Stomach smooth muscle (tissue), 2 donors: ENCODE results near the gene ZMYND19.
"Not testable (repeated sequence)": the region's sequence is repeated elsewhere in the genome, so short reads cannot be mapped to it uniquely, and the experiment has no call there.

Source experiments
- H3K27ac ChIP-seq: one replicate; pipeline ENCODE4 v1.7.0; 2013; ENCODE audit warnings: mild to moderate bottlenecking, low read length, inconsistent platforms
- H3K27me3 ChIP-seq, 2 donors: one replicate each; pipeline ENCODE4 v1.7.0; 2013; ENCODE audit warnings: low read length in 2 of 2; ENCODE audit not compliant: insufficient read depth in 2 of 2, control insufficient read depth in 1 of 2
- H3K36me3 ChIP-seq, 2 donors: one replicate each; pipeline ENCODE4 v1.7.0; 2013; ENCODE audit warnings: low read length in 2 of 2; ENCODE audit not compliant: control insufficient read depth in 2 of 2, insufficient read depth in 2 of 2
- H3K4me1 ChIP-seq: one replicate; pipeline ENCODE4 v1.7.0; 2013; ENCODE audit warnings: low read length; ENCODE audit not compliant: control insufficient read depth, insufficient read depth
- H3K4me3 ChIP-seq, 2 donors: one replicate each; pipeline ENCODE4 v1.7.0; 2013; ENCODE audit warnings: low read length in 2 of 2
- H3K9ac ChIP-seq, 2 donors: one replicate each; pipeline ENCODE4 v1.7.0; 2013; ENCODE audit warnings: low read length in 2 of 2, mild to moderate bottlenecking in 1 of 2
- H3K9me3 ChIP-seq, 2 donors: one replicate each; pipeline ENCODE4 v1.7.0; 2013; ENCODE audit warnings: low read length in 2 of 2; ENCODE audit not compliant: control insufficient read depth in 2 of 2
- donor health status: healthy.
- donor health status: Pancreatic carcinoma.

ZMYND19 gene

GRCh38 chr9:137555179-137555578 is 35.1 kb downstream of the ZMYND19 start:
- no peak overlapping the region for H3K4me3 ChIP-seq
- peaks cover 14% of the 10 kb centered on the region for H3K4me1 ChIP-seq
- H3K27me3 ChIP-seq, result no peaks in the 10 kb centered on the region
- no peaks in the 10 kb centered on the region for H3K9me3 ChIP-seq
- peaks cover 15 to 25% of the 10 kb centered on the region in 2 donors for H3K36me3 ChIP-seq
- no peak overlapping the region for H3K27ac ChIP-seq
- no peak overlapping the region for H3K9ac ChIP-seq

GRCh38 chr9:137554349-137554748 is 36.0 kb downstream of the ZMYND19 start:
- H3K4me1 ChIP-seq, result peaks cover 18% of the 10 kb centered on the region
- H3K36me3 ChIP-seq, result peaks cover 15 to 21% of the 10 kb centered on the region in 2 donors
- H3K4me3 ChIP-seq, result no peak overlapping the region
- no peak overlapping the region for H3K9ac ChIP-seq
- H3K27me3 ChIP-seq, result no peaks in the 10 kb centered on the region
- no peaks in the 10 kb centered on the region for H3K9me3 ChIP-seq
- no peak overlapping the region for H3K27ac ChIP-seq

- not testable (repeated sequence) for H3K27ac ChIP-seq, H3K9me3 ChIP-seq, H3K9ac ChIP-seq, H3K4me3 ChIP-seq, H3K27me3 ChIP-seq
- Histone ChIP-seq H3K36me3 (peaks cover 15 to 21% of the 10 kb centered on the region in 2 donors), H3K4me1 (peaks cover 18% of the 10 kb centered on the region)
Measured at GRCh38 chr9:137553654-137554053, 36.7 kb downstream of the ZMYND19 start.

GRCh38 chr9:137552022-137552768 is 38.1 kb downstream of the ZMYND19 start:
- peak overlapping the region; percentile 69 to 76 for H3K9ac ChIP-seq
- H3K4me3 ChIP-seq, result peak overlapping the region; percentile 69 to 83
- peaks cover 22% of the 10 kb centered on the region for H3K4me1 ChIP-seq
- peak overlapping the region; percentile 77 for H3K27ac ChIP-seq
- no peaks in the 10 kb centered on the region for H3K9me3 ChIP-seq
- H3K27me3 ChIP-seq, result no peaks in the 10 kb centered on the region
- peaks cover 15 to 17% of the 10 kb centered on the region in 2 donors for H3K36me3 ChIP-seq

GRCh38 chr9:137551264-137552021 is 38.9 kb downstream of the ZMYND19 start, which contains the start of gene MRPL41:
TSS of gene MRPL41 (plus strand) at chr9:137551879. CDS start at chr9:137552082, 203 bp downstream.
- peaks cover 14 to 16% of the 10 kb centered on the region in 2 donors for H3K36me3 ChIP-seq
- H3K27ac ChIP-seq, result peak within 1 kb of the TSS; percentile 77
- peak within 1 kb of the TSS; percentile 69 to 83 for H3K4me3 ChIP-seq
- peaks cover 22% of the 10 kb centered on the region for H3K4me1 ChIP-seq
- peak within 1 kb of the TSS; percentile 69 to 76 for H3K9ac ChIP-seq
- H3K27me3 ChIP-seq, result no peaks in the 10 kb centered on the region
- no peaks in the 10 kb centered on the region for H3K9me3 ChIP-seq

- peaks cover 9 to 11% of the 10 kb centered on the region in 2 donors for H3K36me3 ChIP-seq
- peak overlapping the region; percentile 47 to 58 for H3K9ac ChIP-seq
- H3K9me3 ChIP-seq, H3K27me3 ChIP-seq: not testable (repeated sequence)
- peaks cover 17% of the 10 kb centered on the region for H3K4me1 ChIP-seq
- H3K4me3 ChIP-seq, result peak overlapping the region; percentile 32 to 79
- peak overlapping the region; percentile 41 for H3K27ac ChIP-seq
Measured at GRCh38 chr9:137550958-137551263, 39.4 kb downstream of the ZMYND19 start.

GRCh38 chr9:137550231-137550621 is 40.1 kb downstream of the ZMYND19 start, which contains the start of gene PNPLA7:
TSS of gene PNPLA7 (minus strand) at chr9:137550402. CDS start at chr9:137550197, 205 bp downstream.
- H3K27me3 ChIP-seq, result no peaks in the 10 kb centered on the region
- H3K4me1 ChIP-seq, result peaks cover 17% of the 10 kb centered on the region
- peaks cover 3 to 6% of the 10 kb centered on the region in 2 donors for H3K36me3 ChIP-seq
- H3K27ac ChIP-seq, result peak within 1 kb of the TSS; percentile 74
- peak within 1 kb of the TSS; percentile 47 to 58 for H3K9ac ChIP-seq
- H3K9me3 ChIP-seq, result no peaks in the 10 kb centered on the region
- peak within 1 kb of the TSS; percentile 32 to 79 for H3K4me3 ChIP-seq

- Histone ChIP-seq H3K27ac (no peak overlapping the region), H3K4me3 (no peak overlapping the region), H3K4me1 (peaks cover 17% of the 10 kb centered on the region), H3K36me3 (no peaks in the 10 kb centered on the region), H3K9ac (no peak overlapping the region), H3K9me3 (no peaks in the 10 kb centered on the region), H3K27me3 (no peaks in the 10 kb centered on the region)
Measured at GRCh38 chr9:137547687-137548543, 42.4 kb downstream of the ZMYND19 start.

GRCh38 chr9:137545123-137545522 is 45.2 kb downstream of the ZMYND19 start:
- peaks cover 0 to 2% of the 10 kb centered on the region in 2 donors for H3K36me3 ChIP-seq
- no peaks in the 10 kb centered on the region for H3K27me3 ChIP-seq
- H3K27ac ChIP-seq, result no peak overlapping the region
- H3K9ac ChIP-seq, result no peak overlapping the region
- H3K4me3 ChIP-seq, result no peak overlapping the region
- H3K4me1 ChIP-seq, result peaks cover 8% of the 10 kb centered on the region
- H3K9me3 ChIP-seq, result no peaks in the 10 kb centered on the region

- no peak overlapping the region for H3K4me3 ChIP-seq
- no peaks in the 10 kb centered on the region for H3K9me3 ChIP-seq
- peaks cover 4% of the 10 kb centered on the region for H3K4me1 ChIP-seq
- H3K27ac ChIP-seq, result no peak overlapping the region
- H3K27me3 ChIP-seq, result no peaks in the 10 kb centered on the region
- peaks cover 0 to 2% of the 10 kb centered on the region in 2 donors for H3K36me3 ChIP-seq
- H3K9ac ChIP-seq, result no peak overlapping the region
Measured at GRCh38 chr9:137544176-137544760, 46.0 kb downstream of the ZMYND19 start.
